NB4 (cell line): ENCODE data around the gene IRAK4.

ENCODE experiments used
- DNase-seq: peaks from one replicate; pipeline ENCODE4 v3.0.0; 2010; ENCODE audit warnings: low read depth
- H3K4me3 ChIP-seq: one replicate; pipeline ENCODE4 v1.5.1; 2011; ENCODE audit warnings: mild to moderate bottlenecking, low read depth, low read length, moderate library complexity
- CTCF ChIP-seq: IDR thresholded peaks from one replicate; pipeline ENCODE4 v1.5.1; 2012; ENCODE audit warnings: low read depth, low read length
- MAX ChIP-seq: IDR thresholded peaks from 2 replicates; pipeline ENCODE4 v1.6.1; 2011; ENCODE audit warnings: low read depth, low read length
- MYC ChIP-seq: IDR thresholded peaks from 2 replicates; pipeline ENCODE4 v1.6.1; 2011; ENCODE audit warnings: low read depth, low read length
- POLR2A ChIP-seq: IDR thresholded peaks from 2 replicates; pipeline ENCODE4 v1.6.1; 2011; ENCODE audit warnings: mild to moderate bottlenecking; ENCODE audit not compliant: insufficient read length; ENCODE audit errors: extremely low read depth

The IRAK4 gene

GRCh38 chr12:43807386-43807785 lies 48.6 kb downstream of the IRAK4 start:
- DNase-seq, result no peak
- peak overlapping the region; percentile 80 for H3K4me3 ChIP-seq
- TF ChIP-seq CTCF (no peak), MAX (no peak), MYC (no peak), POLR2A (no peak)

GRCh38 chr12:43812057-43812456 lies 53.3 kb downstream of the IRAK4 start:
- TF ChIP-seq MYC (no peak), CTCF (no peak), MAX (no peak), POLR2A (no peak)
- H3K4me3 ChIP-seq, result no peak overlapping the region
- no peak for DNase-seq

GRCh38 chr12:43812926-43813325 lies 54.2 kb downstream of the IRAK4 start:
- TF ChIP-seq MAX (no peak), CTCF (no peak), POLR2A (no peak), MYC (no peak)
- DNase-seq, result no peak
- H3K4me3 ChIP-seq, result no peak overlapping the region

GRCh38 chr12:43815416-43815815 lies 56.7 kb downstream of the IRAK4 start:
- TF ChIP-seq MAX, result no peak
- no peak for TF ChIP-seq CTCF
- TF ChIP-seq MYC, result no peak
- TF ChIP-seq POLR2A, result no peak
- no peak for DNase-seq
- H3K4me3 ChIP-seq, result no peak overlapping the region

GRCh38 chr12:43816168-43816567 lies 57.4 kb downstream of the IRAK4 start:
- H3K4me3 ChIP-seq, result no peak overlapping the region
- no peak for DNase-seq
- TF ChIP-seq MYC (no peak), MAX (no peak), POLR2A (no peak), CTCF (no peak)
